H1 (cell line): ENCODE measurements around the gene KCNH6. TPM values are rescaled to one million over a fixed set of nuclear protein-coding genes. Genes with fewer than 3 reads are reported as not detected.

ENCODE experiments used
- CTBP2 ChIP-seq: IDR thresholded peaks from 2 replicates; pipeline ENCODE4 v1.7.0; 2011; ENCODE audit warnings: borderline replicate concordance, mild to moderate bottlenecking, moderate library complexity, mixed read lengths, low read length; ENCODE audit not compliant: insufficient read depth, insufficient read length
- E2F6 ChIP-seq: IDR thresholded peaks from 2 replicates; pipeline ENCODE4 v1.6.1; 2012; ENCODE audit warnings: inconsistent platforms
- SIX5 ChIP-seq: IDR thresholded peaks from 2 replicates; pipeline ENCODE4 v1.6.1; 2011; ENCODE audit warnings: mild to moderate bottlenecking, low read depth, low read length
- SRF ChIP-seq: IDR thresholded peaks from 2 replicates; pipeline ENCODE4 v1.6.1; 2011; ENCODE audit warnings: mild to moderate bottlenecking, low read depth, low read length, moderate library complexity
- TAF1 ChIP-seq: IDR thresholded peaks from 2 replicates; pipeline ENCODE4 v1.6.1; 2011; ENCODE audit warnings: mild to moderate bottlenecking, low read depth, low read length
- polyA plus RNA-seq, 7 experiments: library from polyadenylated mRNA; depleted of rRNA in 3 of 7; stranded (reverse) in 5 of 7; unstranded in 2 of 7; fragments of >200 nt in 5 of 7; fragments of 200-250 nt in 2 of 7; gene quantifications; 1 replicate in 5 of 7; 2 replicates in 1 of 7; 4 replicates in 1 of 7; pipeline versions ENCODE4 v1.2.1 to v1.2.3, GENCODE V29; 2011 to 2013; ENCODE audit warnings: missing spikeins in 2 of 7, mixed read lengths in 2 of 7
- total RNA-seq: library from RNA; stranded (reverse); fragmentation: NEBNext Ultra II Directional; extraction: Animal tissue kit (Norgen Biotek cat#: 25700); gene quantifications from 2 replicates; pipeline ENCODE4 v1.2.1, GENCODE V29; 2021

The KCNH6 gene
- total and polyA plus RNA-seq, 2 of the 8 experiments (the other 6 are each of a cell fraction or from before 2014, with no cell fraction given) = 1.8 to 3.6 TPM

GRCh38 chr17:63514477-63514876, 8.7 kb upstream of the KCNH6 start (continued):
- TF ChIP-seq E2F6 = no peak
- no peak for TF ChIP-seq CTBP2
- TF ChIP-seq SIX5 = no peak
- TF ChIP-seq SRF = no peak
- TF ChIP-seq TAF1 = no peak
- TF ChIP-seq, all 59 proteins: peak for 0
